ENCODE measurements around the gene CRY2. TPM values are rescaled to one million over a fixed set of nuclear protein-coding genes. Genes with fewer than 3 reads are reported as not detected.

CRY2 gene
- total and polyA plus RNA-seq, 2 experiments from 2014 or later = 9.5 to 15.4 TPM

DNA sequence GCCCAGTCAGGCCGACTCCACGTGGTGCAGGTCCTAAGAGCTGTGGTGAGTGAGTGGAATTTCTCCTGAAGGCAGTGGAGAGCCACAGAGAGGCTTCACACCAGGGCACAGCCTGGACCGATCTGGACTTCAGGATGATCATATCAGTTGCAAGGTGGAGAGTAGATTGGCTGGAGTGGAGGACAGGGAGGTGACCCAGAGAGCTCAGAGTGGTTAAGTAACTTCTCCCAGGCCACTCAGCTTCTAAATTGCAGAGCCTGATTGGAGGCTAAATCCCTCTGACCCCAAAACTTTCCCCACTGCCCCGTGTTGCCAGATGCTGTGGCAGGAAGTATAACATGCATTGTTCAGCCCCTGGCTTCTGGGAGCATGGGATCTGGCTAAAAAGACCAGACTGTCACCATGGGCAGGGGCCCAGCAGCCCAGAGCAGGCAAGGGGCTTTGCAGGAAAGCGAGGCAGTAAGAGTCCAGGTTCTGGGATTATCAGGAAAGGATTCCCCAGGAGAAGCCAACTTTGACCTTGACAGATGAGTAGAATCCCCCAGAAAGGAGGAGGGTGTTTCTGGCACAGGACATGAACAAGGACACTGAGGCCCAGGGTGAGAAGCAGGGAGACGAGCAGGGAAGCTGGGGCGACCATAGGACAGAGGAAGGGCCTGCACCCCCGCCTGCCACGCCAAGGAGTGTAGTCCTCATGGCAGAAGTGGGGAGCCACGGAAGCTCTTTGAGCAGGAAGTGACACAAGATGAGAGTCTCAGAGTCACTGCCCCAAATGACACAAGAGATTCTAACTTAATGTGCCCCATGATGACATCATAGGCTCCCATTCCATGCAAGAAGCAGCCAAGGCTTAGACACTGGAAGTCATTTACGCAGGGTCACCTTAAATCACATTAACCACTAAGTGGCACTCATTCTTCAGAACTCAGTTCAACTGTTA is 37.5 kb upstream of the CRY2 start:
- peaks cover 13% of the 10 kb centered on the region for H3K27me3 Mint-ChIP-seq (ENCODE audit: insufficient read depth, low read depth, poor library complexity)
- Histone ChIP-seq H3K27ac (ENCODE audit: low read depth) (no peak overlapping the region), H3K4me2 (no peak overlapping the region), H3F3A (replicated peaks; ENCODE audit: low read depth) (no peaks in the 10 kb centered on the region), H4K20me1 (replicated peaks; ENCODE audit: insufficient read depth) (peaks cover 4% of the 10 kb centered on the region; the same call in 1 of the 2 replicates), H3K27me3 (ENCODE audit: insufficient read depth) (no peaks in the 10 kb centered on the region), H3K4me1 (ENCODE audit: insufficient read depth) (peaks cover 3% of the 10 kb centered on the region; the same call in 1 of the 2 replicates), H2AFZ (no peak overlapping the region), H3K36me3 (ENCODE audit: insufficient read depth) (no peaks in the 10 kb centered on the region), H3K79me2 (replicated peaks; ENCODE audit: insufficient read depth) (peaks cover 11% of the 10 kb centered on the region), H3K4me3 (no peak overlapping the region), H3K9me2 (ENCODE audit: insufficient read depth) (no peaks in the 10 kb centered on the region)
- TF ChIP-seq, protein P1, sequence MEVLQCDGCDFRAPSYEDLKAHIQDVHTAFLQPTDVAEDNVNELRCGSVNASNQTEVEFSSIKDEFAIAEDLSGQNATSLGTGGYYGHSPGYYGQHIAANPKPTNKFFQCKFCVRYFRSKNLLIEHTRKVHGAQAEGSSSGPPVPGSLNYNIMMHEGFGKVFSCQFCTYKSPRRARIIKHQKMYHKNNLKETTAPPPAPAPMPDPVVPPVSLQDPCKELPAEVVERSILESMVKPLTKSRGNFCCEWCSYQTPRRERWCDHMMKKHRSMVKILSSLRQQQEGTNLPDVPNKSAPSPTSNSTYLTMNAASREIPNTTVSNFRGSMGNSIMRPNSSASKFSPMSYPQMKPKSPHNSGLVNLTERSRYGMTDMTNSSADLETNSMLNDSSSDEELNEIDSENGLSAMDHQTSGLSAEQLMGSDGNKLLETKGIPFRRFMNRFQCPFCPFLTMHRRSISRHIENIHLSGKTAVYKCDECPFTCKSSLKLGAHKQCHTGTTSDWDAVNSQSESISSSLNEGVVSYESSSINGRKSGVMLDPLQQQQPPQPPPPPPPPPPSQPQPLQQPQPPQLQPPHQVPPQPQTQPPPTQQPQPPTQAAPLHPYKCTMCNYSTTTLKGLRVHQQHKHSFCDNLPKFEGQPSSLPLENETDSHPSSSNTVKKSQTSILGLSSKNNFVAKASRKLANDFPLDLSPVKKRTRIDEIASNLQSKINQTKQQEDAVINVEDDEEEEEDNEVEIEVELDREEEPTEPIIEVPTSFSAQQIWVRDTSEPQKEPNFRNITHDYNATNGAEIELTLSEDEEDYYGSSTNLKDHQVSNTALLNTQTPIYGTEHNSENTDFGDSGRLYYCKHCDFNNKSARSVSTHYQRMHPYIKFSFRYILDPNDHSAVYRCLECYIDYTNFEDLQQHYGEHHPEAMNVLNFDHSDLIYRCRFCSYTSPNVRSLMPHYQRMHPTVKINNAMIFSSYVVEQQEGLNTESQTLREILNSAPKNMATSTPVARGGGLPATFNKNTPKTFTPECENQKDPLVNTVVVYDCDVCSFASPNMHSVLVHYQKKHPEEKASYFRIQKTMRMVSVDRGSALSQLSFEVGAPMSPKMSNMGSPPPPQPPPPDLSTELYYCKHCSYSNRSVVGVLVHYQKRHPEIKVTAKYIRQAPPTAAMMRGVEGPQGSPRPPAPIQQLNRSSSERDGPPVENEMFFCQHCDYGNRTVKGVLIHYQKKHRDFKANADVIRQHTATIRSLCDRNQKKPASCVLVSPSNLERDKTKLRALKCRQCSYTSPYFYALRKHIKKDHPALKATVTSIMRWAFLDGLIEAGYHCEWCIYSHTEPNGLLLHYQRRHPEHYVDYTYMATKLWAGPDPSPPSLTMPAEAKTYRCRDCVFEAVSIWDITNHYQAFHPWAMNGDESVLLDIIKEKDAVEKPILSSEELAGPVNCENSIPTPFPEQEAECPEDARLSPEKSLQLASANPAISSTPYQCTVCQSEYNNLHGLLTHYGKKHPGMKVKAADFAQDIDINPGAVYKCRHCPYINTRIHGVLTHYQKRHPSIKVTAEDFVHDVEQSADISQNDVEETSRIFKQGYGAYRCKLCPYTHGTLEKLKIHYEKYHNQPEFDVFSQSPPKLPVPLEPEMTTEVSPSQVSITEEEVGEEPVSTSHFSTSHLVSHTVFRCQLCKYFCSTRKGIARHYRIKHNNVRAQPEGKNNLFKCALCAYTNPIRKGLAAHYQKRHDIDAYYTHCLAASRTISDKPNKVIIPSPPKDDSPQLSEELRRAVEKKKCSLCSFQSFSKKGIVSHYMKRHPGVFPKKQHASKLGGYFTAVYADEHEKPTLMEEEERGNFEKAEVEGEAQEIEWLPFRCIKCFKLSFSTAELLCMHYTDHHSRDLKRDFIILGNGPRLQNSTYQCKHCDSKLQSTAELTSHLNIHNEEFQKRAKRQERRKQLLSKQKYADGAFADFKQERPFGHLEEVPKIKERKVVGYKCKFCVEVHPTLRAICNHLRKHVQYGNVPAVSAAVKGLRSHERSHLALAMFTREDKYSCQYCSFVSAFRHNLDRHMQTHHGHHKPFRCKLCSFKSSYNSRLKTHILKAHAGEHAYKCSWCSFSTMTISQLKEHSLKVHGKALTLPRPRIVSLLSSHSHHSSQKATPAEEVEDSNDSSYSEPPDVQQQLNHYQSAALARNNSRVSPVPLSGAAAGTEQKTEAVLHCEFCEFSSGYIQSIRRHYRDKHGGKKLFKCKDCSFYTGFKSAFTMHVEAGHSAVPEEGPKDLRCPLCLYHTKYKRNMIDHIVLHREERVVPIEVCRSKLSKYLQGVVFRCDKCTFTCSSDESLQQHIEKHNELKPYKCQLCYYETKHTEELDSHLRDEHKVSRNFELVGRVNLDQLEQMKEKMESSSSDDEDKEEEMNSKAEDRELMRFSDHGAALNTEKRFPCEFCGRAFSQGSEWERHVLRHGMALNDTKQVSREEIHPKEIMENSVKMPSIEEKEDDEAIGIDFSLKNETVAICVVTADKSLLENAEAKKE (CRISPR knock-in tag; IDR thresholded peaks at IDR 0.05) = no peak
- no peak for TF ChIP-seq POLR2AphosphoS5 (IDR thresholded peaks at IDR 0.05; ENCODE audit: low read depth)
- no peak for TF ChIP-seq JUNB (IDR thresholded peaks at IDR 0.05; ENCODE audit: unreplicated experiment)
- no peak for TF ChIP-seq STAT1 (IDR thresholded peaks at IDR 0.05; ENCODE audit: unreplicated experiment)
- no peak for TF ChIP-seq ZNF114 (CRISPR knock-in tag; IDR thresholded peaks at IDR 0.05)
- TF ChIP-seq ZNF331 (CRISPR knock-in tag; IDR thresholded peaks at IDR 0.05; ENCODE audit: low read depth) = no peak
- TF ChIP-seq, protein P2, sequence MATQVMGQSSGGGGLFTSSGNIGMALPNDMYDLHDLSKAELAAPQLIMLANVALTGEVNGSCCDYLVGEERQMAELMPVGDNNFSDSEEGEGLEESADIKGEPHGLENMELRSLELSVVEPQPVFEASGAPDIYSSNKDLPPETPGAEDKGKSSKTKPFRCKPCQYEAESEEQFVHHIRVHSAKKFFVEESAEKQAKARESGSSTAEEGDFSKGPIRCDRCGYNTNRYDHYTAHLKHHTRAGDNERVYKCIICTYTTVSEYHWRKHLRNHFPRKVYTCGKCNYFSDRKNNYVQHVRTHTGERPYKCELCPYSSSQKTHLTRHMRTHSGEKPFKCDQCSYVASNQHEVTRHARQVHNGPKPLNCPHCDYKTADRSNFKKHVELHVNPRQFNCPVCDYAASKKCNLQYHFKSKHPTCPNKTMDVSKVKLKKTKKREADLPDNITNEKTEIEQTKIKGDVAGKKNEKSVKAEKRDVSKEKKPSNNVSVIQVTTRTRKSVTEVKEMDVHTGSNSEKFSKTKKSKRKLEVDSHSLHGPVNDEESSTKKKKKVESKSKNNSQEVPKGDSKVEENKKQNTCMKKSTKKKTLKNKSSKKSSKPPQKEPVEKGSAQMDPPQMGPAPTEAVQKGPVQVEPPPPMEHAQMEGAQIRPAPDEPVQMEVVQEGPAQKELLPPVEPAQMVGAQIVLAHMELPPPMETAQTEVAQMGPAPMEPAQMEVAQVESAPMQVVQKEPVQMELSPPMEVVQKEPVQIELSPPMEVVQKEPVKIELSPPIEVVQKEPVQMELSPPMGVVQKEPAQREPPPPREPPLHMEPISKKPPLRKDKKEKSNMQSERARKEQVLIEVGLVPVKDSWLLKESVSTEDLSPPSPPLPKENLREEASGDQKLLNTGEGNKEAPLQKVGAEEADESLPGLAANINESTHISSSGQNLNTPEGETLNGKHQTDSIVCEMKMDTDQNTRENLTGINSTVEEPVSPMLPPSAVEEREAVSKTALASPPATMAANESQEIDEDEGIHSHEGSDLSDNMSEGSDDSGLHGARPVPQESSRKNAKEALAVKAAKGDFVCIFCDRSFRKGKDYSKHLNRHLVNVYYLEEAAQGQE (IDR thresholded peaks at IDR 0.05; ENCODE audit: unreplicated experiment) = no peak
- TF ChIP-seq EZH2phosphoT487 (IDR thresholded peaks at IDR 0.05; ENCODE audit: unreplicated experiment) = no peak
- TF ChIP-seq, protein P3, sequence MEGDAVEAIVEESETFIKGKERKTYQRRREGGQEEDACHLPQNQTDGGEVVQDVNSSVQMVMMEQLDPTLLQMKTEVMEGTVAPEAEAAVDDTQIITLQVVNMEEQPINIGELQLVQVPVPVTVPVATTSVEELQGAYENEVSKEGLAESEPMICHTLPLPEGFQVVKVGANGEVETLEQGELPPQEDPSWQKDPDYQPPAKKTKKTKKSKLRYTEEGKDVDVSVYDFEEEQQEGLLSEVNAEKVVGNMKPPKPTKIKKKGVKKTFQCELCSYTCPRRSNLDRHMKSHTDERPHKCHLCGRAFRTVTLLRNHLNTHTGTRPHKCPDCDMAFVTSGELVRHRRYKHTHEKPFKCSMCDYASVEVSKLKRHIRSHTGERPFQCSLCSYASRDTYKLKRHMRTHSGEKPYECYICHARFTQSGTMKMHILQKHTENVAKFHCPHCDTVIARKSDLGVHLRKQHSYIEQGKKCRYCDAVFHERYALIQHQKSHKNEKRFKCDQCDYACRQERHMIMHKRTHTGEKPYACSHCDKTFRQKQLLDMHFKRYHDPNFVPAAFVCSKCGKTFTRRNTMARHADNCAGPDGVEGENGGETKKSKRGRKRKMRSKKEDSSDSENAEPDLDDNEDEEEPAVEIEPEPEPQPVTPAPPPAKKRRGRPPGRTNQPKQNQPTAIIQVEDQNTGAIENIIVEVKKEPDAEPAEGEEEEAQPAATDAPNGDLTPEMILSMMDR (conservative IDR thresholded peaks at IDR 0.05; ENCODE audit: low read depth in 2 of 2) = no peak
- no peak for TF ChIP-seq EZH2 (IDR thresholded peaks at IDR 0.05; ENCODE audit: low read depth, unreplicated experiment)
- no peak for TF ChIP-seq NANOG (IDR thresholded peaks at IDR 0.05; ENCODE audit: borderline replicate concordance)
- TF ChIP-seq CREB1 (CRISPR knock-in tag; IDR thresholded peaks at IDR 0.05; ENCODE audit: low read depth) = no peak
- TF ChIP-seq, protein P4, sequence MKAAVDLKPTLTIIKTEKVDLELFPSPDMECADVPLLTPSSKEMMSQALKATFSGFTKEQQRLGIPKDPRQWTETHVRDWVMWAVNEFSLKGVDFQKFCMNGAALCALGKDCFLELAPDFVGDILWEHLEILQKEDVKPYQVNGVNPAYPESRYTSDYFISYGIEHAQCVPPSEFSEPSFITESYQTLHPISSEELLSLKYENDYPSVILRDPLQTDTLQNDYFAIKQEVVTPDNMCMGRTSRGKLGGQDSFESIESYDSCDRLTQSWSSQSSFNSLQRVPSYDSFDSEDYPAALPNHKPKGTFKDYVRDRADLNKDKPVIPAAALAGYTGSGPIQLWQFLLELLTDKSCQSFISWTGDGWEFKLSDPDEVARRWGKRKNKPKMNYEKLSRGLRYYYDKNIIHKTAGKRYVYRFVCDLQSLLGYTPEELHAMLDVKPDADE (IDR thresholded peaks at IDR 0.05) = no peak
- no peak for DNase-seq (ENCODE audit: low spot score)
- H3K9me3 Mint-ChIP-seq = no peaks in the 10 kb centered on the region; the same call in 2 of the 3 replicates
- no peak overlapping the region for H3K4me3 Mint-ChIP-seq
- H3K4me1 Mint-ChIP-seq = peaks cover 25% of the 10 kb centered on the region
- H3K27ac Mint-ChIP-seq = no peak overlapping the region
- H3K36me3 Mint-ChIP-seq (ENCODE audit: low read depth) = peaks cover 15% of the 10 kb centered on the region; the same call in 2 of the 3 replicates
- ATAC-seq = no peak

Measured in GM23338 (cell line).